Measurements from ENCODE around the gene TAF11L11.
"Not testable (repeated sequence)": the region's sequence is repeated elsewhere in the genome, so short reads cannot be mapped to it uniquely, and the experiment has no call there.

TAF11L11 gene

GRCh38 chr5:17625686-17626085, 21.7 kb downstream of the TAF11L11 start:
- DNase-seq (ENCODE audit: low spot score): no peak
- TF ChIP-seq CTCF (IDR thresholded peaks at IDR 0.05; ENCODE audit: extremely low read depth, missing control alignments): no peak

DNA sequence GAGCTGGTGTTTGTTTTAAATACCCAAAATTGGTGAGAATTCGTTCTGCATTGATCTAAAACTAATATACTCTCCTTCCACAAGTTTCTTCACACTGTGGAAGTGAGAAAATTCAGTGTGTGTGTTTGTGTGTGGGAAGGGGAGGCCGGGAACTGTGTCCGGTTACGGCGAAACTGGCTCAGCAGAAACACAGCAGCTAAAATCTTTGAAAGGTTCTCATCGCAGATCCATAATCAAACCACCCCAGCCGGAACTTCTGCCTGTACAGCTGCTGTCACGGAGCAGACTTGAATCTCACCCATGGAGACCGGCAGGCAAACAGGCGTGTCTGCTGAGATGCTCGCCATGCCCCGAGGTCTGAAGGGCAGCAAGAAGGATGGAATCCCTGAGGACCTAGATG, 27.8 kb downstream of the TAF11L11 start, which contains the start of gene TAF11L13:
Gene TAF11L13, plus strand, starts transcription at position 301 of the 400 bp plus-strand sequence.
- DNase-seq (ENCODE audit: low spot score): not testable (repeated sequence)

- no peak for TF ChIP-seq CTCF (IDR thresholded peaks at IDR 0.05; ENCODE audit: extremely low read depth, missing control alignments)
- DNase-seq (ENCODE audit: low spot score): no peak
Observed at GRCh38 chr5:17634160-17634559, 30.2 kb downstream of the TAF11L11 start, which contains the start of gene TAF11L14. TSS of gene TAF11L14 (plus strand) at chr5:17634460.

DNA sequence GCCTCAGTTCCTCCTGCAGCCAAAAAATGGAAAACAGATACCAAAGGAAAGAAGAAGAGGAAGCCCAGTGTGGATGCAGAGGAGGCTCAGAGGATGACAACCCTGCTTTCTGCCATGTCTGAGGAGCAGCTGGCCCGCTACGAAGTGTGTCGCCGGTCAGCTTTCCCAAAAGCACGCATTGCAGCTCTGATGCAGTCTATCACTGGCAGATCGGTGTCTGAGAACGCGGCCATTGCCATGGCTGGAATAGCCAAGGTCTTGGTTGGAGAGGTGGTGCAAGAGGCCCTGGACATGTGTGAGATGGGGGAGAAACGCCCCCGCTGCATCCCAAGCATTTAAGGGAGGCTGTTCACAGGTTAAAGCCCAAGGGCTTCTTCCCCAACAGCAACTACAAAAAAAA, 45.2 kb downstream of the TAF11L11 start:
- not testable (repeated sequence) for DNase-seq (ENCODE audit: low spot score)

- DNase-seq (ENCODE audit: low spot score): not testable (repeated sequence)
Observed at GRCh38 chr5:17655201-17655759, 51.3 kb downstream of the TAF11L11 start.
